Measurements from ENCODE around the gene TFIP11.

TFIP11 gene

GRCh38 chr22:26448334-26448733, 63.9 kb downstream of the TFIP11 start:
- TF ChIP-seq CTCF (IDR thresholded peaks at IDR 0.05; ENCODE audit: low read depth, low read length) (no peak), EZH2phosphoT487 (IDR thresholded peaks at IDR 0.05; ENCODE audit: low read depth) (no peak)
- H3K27ac ChIP-seq (ENCODE audit: low read length): no peak overlapping the region
- no peaks in the 10 kb centered on the region for H3K9me3 ChIP-seq (ENCODE audit: insufficient read depth, low read length)
- peaks cover 19% of the 10 kb centered on the region for H4K20me1 ChIP-seq (ENCODE audit: insufficient read depth, low read length)
- no peak overlapping the region for H3K9ac ChIP-seq (ENCODE audit: low read length)
- no peak overlapping the region for H3K4me2 ChIP-seq (ENCODE audit: low read length)
- H3K4me1 ChIP-seq (ENCODE audit: low read length): no peaks in the 10 kb centered on the region
- peaks cover 14% of the 10 kb centered on the region for H3K79me2 ChIP-seq (ENCODE audit: low read length)
- H3K36me3 ChIP-seq (replicated peaks; ENCODE audit: low read depth, low read length): peaks cover 53% of the 10 kb centered on the region
- no peaks in the 10 kb centered on the region for H3K27me3 ChIP-seq (ENCODE audit: low read depth, low read length)
- H3K4me3 ChIP-seq (ENCODE audit: low read length): no peak overlapping the region
- H2AFZ ChIP-seq (ENCODE audit: low read depth, low read length): no peak overlapping the region

GRCh38 chr22:26447584-26448329, 64.5 kb downstream of the TFIP11 start:
- Histone ChIP-seq H3K79me2 (ENCODE audit: low read length) (peaks cover 19% of the 10 kb centered on the region), H2AFZ (ENCODE audit: low read depth, low read length) (no peak overlapping the region), H3K9me3 (ENCODE audit: insufficient read depth, low read length) (no peaks in the 10 kb centered on the region), H3K9ac (ENCODE audit: low read length) (no peak overlapping the region), H3K27me3 (ENCODE audit: low read depth, low read length) (no peaks in the 10 kb centered on the region), H4K20me1 (ENCODE audit: insufficient read depth, low read length) (peaks cover 25% of the 10 kb centered on the region), H3K4me1 (ENCODE audit: low read length) (no peaks in the 10 kb centered on the region), H3K36me3 (replicated peaks; ENCODE audit: low read depth, low read length) (peaks cover 54% of the 10 kb centered on the region), H3K27ac (ENCODE audit: low read length) (no peak overlapping the region), H3K4me3 (ENCODE audit: low read length) (no peak overlapping the region), H3K4me2 (ENCODE audit: low read length) (no peak overlapping the region)
- no peak for TF ChIP-seq CTCF (IDR thresholded peaks at IDR 0.05; ENCODE audit: low read depth, low read length)
- TF ChIP-seq EZH2phosphoT487 (IDR thresholded peaks at IDR 0.05; ENCODE audit: low read depth): no peak

GRCh38 chr22:26446808-26447515, 65.3 kb downstream of the TFIP11 start:
- H3K4me1 ChIP-seq (ENCODE audit: low read length): peaks cover 7% of the 10 kb centered on the region
- TF ChIP-seq EZH2phosphoT487 (IDR thresholded peaks at IDR 0.05; ENCODE audit: low read depth): no peak
- no peak for TF ChIP-seq CTCF (IDR thresholded peaks at IDR 0.05; ENCODE audit: low read depth, low read length)
- H3K27me3 ChIP-seq (ENCODE audit: low read depth, low read length): no peaks in the 10 kb centered on the region
- H3K27ac ChIP-seq (ENCODE audit: low read length): no peak overlapping the region
- H2AFZ ChIP-seq (ENCODE audit: low read depth, low read length): no peak overlapping the region
- H3K36me3 ChIP-seq (replicated peaks; ENCODE audit: low read depth, low read length): peaks cover 56% of the 10 kb centered on the region
- H4K20me1 ChIP-seq (ENCODE audit: insufficient read depth, low read length): peaks cover 32% of the 10 kb centered on the region
- H3K4me3 ChIP-seq (ENCODE audit: low read length): no peak overlapping the region
- H3K4me2 ChIP-seq (ENCODE audit: low read length): no peak overlapping the region
- no peaks in the 10 kb centered on the region for H3K9me3 ChIP-seq (ENCODE audit: insufficient read depth, low read length)
- H3K9ac ChIP-seq (ENCODE audit: low read length): no peak overlapping the region
- H3K79me2 ChIP-seq (ENCODE audit: low read length): peaks cover 27% of the 10 kb centered on the region

DNA sequence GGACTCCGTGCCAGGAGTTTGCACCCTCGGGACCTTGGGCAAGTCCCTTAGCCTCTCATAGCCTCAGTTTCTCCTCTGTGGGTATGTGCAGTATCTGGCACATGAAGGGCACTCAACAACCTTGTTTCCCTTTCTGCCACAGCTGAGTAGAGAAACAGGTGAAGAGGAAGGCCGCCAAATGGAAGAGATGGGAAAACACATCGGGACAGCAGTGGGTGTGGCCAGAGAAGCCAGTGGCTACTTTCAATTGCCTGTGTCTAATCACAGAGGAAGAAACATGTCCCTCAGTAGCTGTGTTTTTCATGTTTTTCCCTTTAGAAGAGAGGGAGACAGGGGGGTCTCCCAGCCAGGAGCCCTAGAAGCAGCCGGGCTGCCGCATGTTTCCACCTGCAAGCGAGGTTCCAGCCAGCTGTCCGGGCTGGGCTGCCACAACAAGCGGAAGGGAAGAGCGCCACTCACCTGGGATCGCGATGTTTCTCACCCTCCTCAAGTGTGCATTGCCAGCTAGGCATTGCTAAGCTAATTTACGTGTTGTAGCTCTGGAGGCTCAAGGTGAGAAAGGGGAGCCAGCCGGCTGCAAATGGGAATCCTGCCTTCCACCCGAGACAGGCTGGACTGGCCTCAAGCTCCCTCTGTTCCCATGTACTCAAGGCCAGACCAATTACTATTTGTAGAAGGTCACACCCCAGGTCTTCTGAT, 66.5 kb downstream of the TFIP11 start:
- peaks cover 56% of the 10 kb centered on the region for H3K36me3 ChIP-seq (replicated peaks; ENCODE audit: low read depth, low read length)
- TF ChIP-seq EZH2phosphoT487 (IDR thresholded peaks at IDR 0.05; ENCODE audit: low read depth) (no peak), CTCF (IDR thresholded peaks at IDR 0.05; ENCODE audit: low read depth, low read length) (no peak)
- H2AFZ ChIP-seq (ENCODE audit: low read depth, low read length): no peak overlapping the region

More for the DNA sequence above, 66.5 kb downstream of the TFIP11 start:
- Histone ChIP-seq H3K4me2 (ENCODE audit: low read length) (no peak overlapping the region), H3K79me2 (ENCODE audit: low read length) (peaks cover 40% of the 10 kb centered on the region), H3K4me1 (ENCODE audit: low read length) (peaks cover 14% of the 10 kb centered on the region), H3K27ac (ENCODE audit: low read length) (no peak overlapping the region), H3K4me3 (ENCODE audit: low read length) (no peak overlapping the region), H4K20me1 (ENCODE audit: insufficient read depth, low read length) (peaks cover 44% of the 10 kb centered on the region), H3K9ac (ENCODE audit: low read length) (no peak overlapping the region), H3K9me3 (ENCODE audit: insufficient read depth, low read length) (no peaks in the 10 kb centered on the region), H3K27me3 (ENCODE audit: low read depth, low read length) (no peaks in the 10 kb centered on the region)

Measured in OCI-LY3 (cell line).